ENCODE results near the gene BIRC3.

- TF ChIP-seq EZH2 (IDR thresholded peaks at IDR 0.05) (no peak), POLR2AphosphoS5 (IDR thresholded peaks at IDR 0.05; ENCODE audit: borderline replicate concordance, low read depth, low read length) (no peak)
These were observed 28.6 kb upstream of the BIRC3 start for GRCh38 chr11:102288725-102289083.

Data from SK-N-MC (cell line).